Measurements from ENCODE around the gene HLA-G. TPM values are rescaled to one million over a fixed set of nuclear protein-coding genes. Genes with fewer than 3 reads are reported as not detected.

The HLA-G gene
- total RNA-seq, 2 experiments from 2014 or later, result 2.7 to 2.9 TPM

DNA sequence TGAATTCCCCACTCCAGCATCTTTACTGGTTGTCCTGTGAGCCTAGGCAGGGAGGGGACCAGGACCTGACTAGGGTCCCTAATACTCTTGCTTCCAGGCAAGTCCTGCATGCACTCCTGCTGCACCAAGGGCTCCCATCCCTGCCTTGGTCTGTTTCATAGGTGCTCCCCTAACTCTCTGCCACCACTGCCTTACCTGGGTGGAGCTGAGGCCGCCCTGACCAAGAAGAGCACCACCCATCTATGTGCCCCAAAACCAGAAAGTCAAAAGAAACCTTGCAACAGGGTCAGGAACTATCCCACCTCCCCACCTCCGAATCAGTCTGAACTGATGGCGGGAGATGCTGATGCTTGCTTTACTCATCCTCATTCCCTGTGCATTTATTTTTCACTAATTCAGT lies 23.6 kb downstream of the HLA-G start:
- Mint-ChIP-seq H3K4me1 (ENCODE audit: low read depth) (peaks cover 14% of the 10 kb centered on the region), H3K27ac (no peak overlapping the region), H3K9me3 (no peaks in the 10 kb centered on the region), H3K27me3 (peaks cover 74% of the 10 kb centered on the region), H3K36me3 (ENCODE audit: low read depth) (no peaks in the 10 kb centered on the region), H3K4me3 (no peak overlapping the region)
- POLR2A ChIA-PET, result interaction anchor here (0.6 to 2.3 kb wide), 2 partner anchors 15 to 114 kb away, joined by 5 to 9 read pairs; no protein-coding TSS in a partner anchor
- Histone ChIP-seq H3K9me3 (ENCODE audit: control insufficient read depth in 1 of 2, insufficient read depth in 1 of 2, low read length in 2 of 2) (peaks cover 0 to 6% of the 10 kb centered on the region in 2 experiments), H3K4me1 (ENCODE audit: insufficient read depth, low read length) (peaks cover 15% of the 10 kb centered on the region), H3K27ac (ENCODE audit: low read depth in 1 of 2, low read length in 2 of 2) (no peak overlapping the region), H3K27me3 (ENCODE audit: control insufficient read depth in 1 of 2, insufficient read depth in 2 of 2, low read length in 2 of 2) (peaks cover 19 to 50% of the 10 kb centered on the region in 2 experiments), H3K36me3 (ENCODE audit: insufficient read depth, low read length) (no peaks in the 10 kb centered on the region), H3K4me3 (ENCODE audit: low read length) (no peak overlapping the region)
- intact Hi-C loops (cut with DNase I, micrococcal nuclease), result loop anchor here in 1 of 2 experiments (10.0 kb wide), 1 partner anchor 64 kb away; no protein-coding TSS in a partner anchor
- CTCF ChIA-PET, result interaction anchor here (0.9 to 1.3 kb wide), 3 partner anchors 36 to 162 kb away, joined by 3 to 4 read pairs (median 4); no protein-coding TSS in a partner anchor
- DNase-seq, result no peak
- ATAC-seq (ENCODE audit: poor library complexity), result no peak
- TF ChIP-seq, protein P1, sequence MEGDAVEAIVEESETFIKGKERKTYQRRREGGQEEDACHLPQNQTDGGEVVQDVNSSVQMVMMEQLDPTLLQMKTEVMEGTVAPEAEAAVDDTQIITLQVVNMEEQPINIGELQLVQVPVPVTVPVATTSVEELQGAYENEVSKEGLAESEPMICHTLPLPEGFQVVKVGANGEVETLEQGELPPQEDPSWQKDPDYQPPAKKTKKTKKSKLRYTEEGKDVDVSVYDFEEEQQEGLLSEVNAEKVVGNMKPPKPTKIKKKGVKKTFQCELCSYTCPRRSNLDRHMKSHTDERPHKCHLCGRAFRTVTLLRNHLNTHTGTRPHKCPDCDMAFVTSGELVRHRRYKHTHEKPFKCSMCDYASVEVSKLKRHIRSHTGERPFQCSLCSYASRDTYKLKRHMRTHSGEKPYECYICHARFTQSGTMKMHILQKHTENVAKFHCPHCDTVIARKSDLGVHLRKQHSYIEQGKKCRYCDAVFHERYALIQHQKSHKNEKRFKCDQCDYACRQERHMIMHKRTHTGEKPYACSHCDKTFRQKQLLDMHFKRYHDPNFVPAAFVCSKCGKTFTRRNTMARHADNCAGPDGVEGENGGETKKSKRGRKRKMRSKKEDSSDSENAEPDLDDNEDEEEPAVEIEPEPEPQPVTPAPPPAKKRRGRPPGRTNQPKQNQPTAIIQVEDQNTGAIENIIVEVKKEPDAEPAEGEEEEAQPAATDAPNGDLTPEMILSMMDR (IDR thresholded peaks at IDR 0.05), result no peak

DNA sequence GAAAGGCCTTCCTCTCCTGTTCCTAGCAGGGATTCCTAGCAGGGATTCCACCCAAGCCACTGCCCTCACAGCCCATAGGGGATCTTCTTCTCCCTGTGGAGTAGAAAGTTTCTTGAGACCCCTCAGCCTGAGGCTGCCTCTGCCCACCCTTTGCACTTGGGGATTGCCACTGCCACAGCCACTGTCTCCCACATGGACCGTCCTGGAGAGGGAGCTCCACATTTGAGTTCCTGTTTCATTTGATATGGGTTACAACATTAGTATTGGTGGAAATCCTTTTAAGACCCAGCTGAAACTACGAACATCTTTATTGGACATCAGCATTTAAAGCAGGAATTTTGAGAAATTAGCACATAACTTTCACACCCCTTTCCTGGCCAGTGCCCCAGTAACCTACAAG lies 25.6 kb downstream of the HLA-G start:
- ATAC-seq (ENCODE audit: poor library complexity) (no peak), DNase-seq (no peak)
- CTCF ChIA-PET, result interaction anchor here (0.5 kb wide), 1 partner anchor 178 kb away, joined by 3 read pairs; no protein-coding TSS in a partner anchor
- TF ChIP-seq, protein P1 (IDR thresholded peaks at IDR 0.05), result no peak
- H3K27me3 ChIP-seq (ENCODE audit: control insufficient read depth in 1 of 2, insufficient read depth in 2 of 2, low read length in 2 of 2), result peaks cover 19 to 50% of the 10 kb centered on the region in 2 experiments
- Mint-ChIP-seq H3K4me1 (ENCODE audit: low read depth) (peaks cover 9% of the 10 kb centered on the region), H3K27me3 (peaks cover 68% of the 10 kb centered on the region), H3K27ac (no peak overlapping the region), H3K4me3 (no peak overlapping the region), H3K36me3 (ENCODE audit: low read depth) (no peaks in the 10 kb centered on the region), H3K9me3 (no peaks in the 10 kb centered on the region)
- H3K4me3 ChIP-seq (ENCODE audit: low read length), result no peak overlapping the region
- peaks cover 8% of the 10 kb centered on the region for H3K4me1 ChIP-seq (ENCODE audit: insufficient read depth, low read length)
- H3K9me3 ChIP-seq (ENCODE audit: control insufficient read depth in 1 of 2, insufficient read depth in 1 of 2, low read length in 2 of 2), result peaks cover 0 to 6% of the 10 kb centered on the region in 2 experiments
- no peak overlapping the region for H3K27ac ChIP-seq (ENCODE audit: low read depth in 1 of 2, low read length in 2 of 2)
- POLR2A ChIA-PET, result no interaction called here
- intact Hi-C loops (cut with DNase I, micrococcal nuclease), result loop anchor here in 1 of 2 experiments (10.0 kb wide), 1 partner anchor 62 kb away; no protein-coding TSS in a partner anchor
- no peaks in the 10 kb centered on the region for H3K36me3 ChIP-seq (ENCODE audit: insufficient read depth, low read length)

- no peaks in the 10 kb centered on the region for H3K36me3 ChIP-seq (ENCODE audit: insufficient read depth, low read length)
- ATAC-seq (ENCODE audit: poor library complexity), result no peak
- POLR2A ChIA-PET, result no interaction called here
- no peaks in the 10 kb centered on the region for H3K9me3 Mint-ChIP-seq
- no peaks in the 10 kb centered on the region for H3K36me3 Mint-ChIP-seq (ENCODE audit: low read depth)
- peaks cover 5 to 10% of the 10 kb centered on the region in 2 experiments for H3K27me3 ChIP-seq (ENCODE audit: control insufficient read depth in 1 of 2, insufficient read depth in 2 of 2, low read length in 2 of 2)
- no peak for DNase-seq
- H3K4me3 ChIP-seq (ENCODE audit: low read length), result no peak overlapping the region
- no peaks in the 10 kb centered on the region for H3K9me3 ChIP-seq (ENCODE audit: control insufficient read depth in 1 of 2, insufficient read depth in 1 of 2, low read length in 2 of 2)
- TF ChIP-seq, protein P1 (IDR thresholded peaks at IDR 0.05), result no peak
- peaks cover 51% of the 10 kb centered on the region for H3K27me3 Mint-ChIP-seq
- no peaks in the 10 kb centered on the region for H3K4me1 Mint-ChIP-seq (ENCODE audit: low read depth)
- H3K4me3 Mint-ChIP-seq, result no peak overlapping the region
- no peak overlapping the region for H3K27ac ChIP-seq (ENCODE audit: low read depth in 1 of 2, low read length in 2 of 2)
- intact Hi-C loops (cut with DNase I, micrococcal nuclease), result loop anchor here in 1 of 2 experiments (10.0 kb wide), 1 partner anchor 57 kb away; no protein-coding TSS in a partner anchor
- CTCF ChIA-PET, result interaction anchor here (1.0 kb wide), 1 partner anchor 10 kb away, joined by 4 read pairs; no protein-coding TSS in a partner anchor
- H3K27ac Mint-ChIP-seq, result no peak overlapping the region
- no peaks in the 10 kb centered on the region for H3K4me1 ChIP-seq (ENCODE audit: insufficient read depth, low read length)
Observed at GRCh38 chr6:29858006-29858405, 30.4 kb downstream of the HLA-G start.
